ENCODE measurements around the gene OR2A25.

The OR2A25 gene

GRCh38 chr7:144098776-144099175 lies 29.2 kb downstream of the OR2A25 start:
- H3K4me3 ChIP-seq (ENCODE audit: low read depth, low read length), result no peak overlapping the region
- DNase-seq (ENCODE audit: low read depth), result no peak
- no peak for TF ChIP-seq CTCF (IDR thresholded peaks at IDR 0.05; ENCODE audit: low read depth, low read length, missing control alignments)

- TF ChIP-seq CTCF (IDR thresholded peaks at IDR 0.05; ENCODE audit: low read depth, low read length, missing control alignments), result no peak
- H3K4me3 ChIP-seq (ENCODE audit: low read depth, low read length), result no peak overlapping the region
- DNase-seq (ENCODE audit: low read depth), result no peak
Measured at GRCh38 chr7:144100607-144101006, 31.0 kb downstream of the OR2A25 start.

GRCh38 chr7:144102041-144102440 lies 32.4 kb downstream of the OR2A25 start:
- no peak for DNase-seq (ENCODE audit: low read depth)
- TF ChIP-seq CTCF (IDR thresholded peaks at IDR 0.05; ENCODE audit: low read depth, low read length, missing control alignments), result no peak
- H3K4me3 ChIP-seq (ENCODE audit: low read depth, low read length), result no peak overlapping the region

GRCh38 chr7:144105211-144105610 lies 35.6 kb downstream of the OR2A25 start:
- no peak for DNase-seq (ENCODE audit: low read depth)
- no peak for TF ChIP-seq CTCF (IDR thresholded peaks at IDR 0.05; ENCODE audit: low read depth, low read length, missing control alignments)
- no peak overlapping the region for H3K4me3 ChIP-seq (ENCODE audit: low read depth, low read length)

GRCh38 chr7:144109283-144109682 lies 39.7 kb downstream of the OR2A25 start, which contains the start of gene OR2A2:
Gene OR2A2, plus strand, starts transcription at chr7:144109583. Its CDS starts 0 bp downstream, at chr7:144109583.
- no peak for TF ChIP-seq CTCF (IDR thresholded peaks at IDR 0.05; ENCODE audit: low read depth, low read length, missing control alignments)
- no peak within 1 kb of the TSS for H3K4me3 ChIP-seq (ENCODE audit: low read depth, low read length)
- no peak for DNase-seq (ENCODE audit: low read depth)

GRCh38 chr7:144110272-144110671 lies 40.7 kb downstream of the OR2A25 start:
- DNase-seq (ENCODE audit: low read depth), result no peak
- no peak for TF ChIP-seq CTCF (IDR thresholded peaks at IDR 0.05; ENCODE audit: low read depth, low read length, missing control alignments)
- H3K4me3 ChIP-seq (ENCODE audit: low read depth, low read length), result no peak overlapping the region

- no peak overlapping the region for H3K4me3 ChIP-seq (ENCODE audit: low read depth, low read length)
- no peak for DNase-seq (ENCODE audit: low read depth)
- TF ChIP-seq CTCF (IDR thresholded peaks at IDR 0.05; ENCODE audit: low read depth, low read length, missing control alignments), result no peak
Measured at GRCh38 chr7:144113651-144114050, 44.0 kb downstream of the OR2A25 start.
